H9 (cell line): Measurements from ENCODE around the gene CENPA. TPM values are rescaled to one million over a fixed set of nuclear protein-coding genes. Genes with fewer than 3 reads are reported as not detected.

Source experiments
- DNase-seq: peaks from one replicate; pipeline ENCODE4 v3.0.0-alpha.2; 2017
- H2AFZ ChIP-seq: one replicate; pipeline ENCODE4 v1.6.1; 2013; ENCODE audit warnings: mild to moderate bottlenecking, low read length, control low read depth, moderate library complexity
- H2AK5ac ChIP-seq: 2 replicates; pipeline ENCODE4 v1.6.1; 2013; ENCODE audit warnings: low read length, control low read depth, mixed read lengths; ENCODE audit not compliant: insufficient read length
- H2BK120ac ChIP-seq: one replicate; pipeline ENCODE4 v1.6.1; 2013; ENCODE audit warnings: low read depth, mild to moderate bottlenecking, low read length, control low read depth, inconsistent platforms; ENCODE audit not compliant: poor library complexity, severe bottlenecking
- H2BK12ac ChIP-seq: 2 replicates; pipeline ENCODE4 v1.6.1; 2013; ENCODE audit warnings: low read length, control low read depth, mixed read lengths, low read depth; ENCODE audit not compliant: insufficient read length
- H2BK15ac ChIP-seq: 2 replicates; pipeline ENCODE4 v1.6.1; 2013; ENCODE audit warnings: low read depth, low read length, control low read depth
- H2BK20ac ChIP-seq: one replicate; pipeline ENCODE4 v1.6.1; 2013; ENCODE audit warnings: low read depth, mild to moderate bottlenecking, low read length, control low read depth, inconsistent platforms; ENCODE audit not compliant: poor library complexity, severe bottlenecking
- H2BK5ac ChIP-seq: 2 replicates; pipeline ENCODE4 v1.6.1; 2013; ENCODE audit warnings: low read length, control low read depth, mixed read lengths; ENCODE audit not compliant: insufficient read length
- H3K14ac ChIP-seq: 2 replicates; pipeline ENCODE4 v1.6.1; 2013; ENCODE audit warnings: low read length, control low read depth; ENCODE audit not compliant: insufficient read depth
- H3K18ac ChIP-seq: 2 replicates; pipeline ENCODE4 v1.6.1; 2013; ENCODE audit warnings: low read depth, mild to moderate bottlenecking, mixed read lengths, low read length, control low read depth; ENCODE audit not compliant: insufficient read length
- H3K23ac ChIP-seq: 2 replicates; pipeline ENCODE4 v1.6.1; 2013; ENCODE audit warnings: low read length, control low read depth, mixed read lengths, low read depth; ENCODE audit not compliant: insufficient read length
- H3K23me2 ChIP-seq: 2 replicates; pipeline ENCODE4 v1.6.1; 2013; ENCODE audit warnings: low read depth, mild to moderate bottlenecking, mixed read lengths, low read length, control low read depth; ENCODE audit not compliant: insufficient read length, poor library complexity, severe bottlenecking
- H3K27ac ChIP-seq: 2 replicates; pipeline ENCODE4 v1.5.1; 2013; ENCODE audit warnings: low read length, control low read depth, mixed read lengths, low read depth; ENCODE audit not compliant: insufficient read length
- H3K27me3 ChIP-seq: 2 replicates; pipeline ENCODE4 v1.6.1; 2013; ENCODE audit warnings: low read length, control low read depth, inconsistent platforms; ENCODE audit not compliant: insufficient read depth
- H3K4ac ChIP-seq: 2 replicates; pipeline ENCODE4 v1.6.1; 2013; ENCODE audit warnings: low read depth, mild to moderate bottlenecking, control low read depth, inconsistent platforms, low read length, moderate library complexity
- H3K4me1 ChIP-seq: 2 replicates; pipeline ENCODE4 v1.6.1; 2013; ENCODE audit warnings: low read length, control low read depth, inconsistent platforms; ENCODE audit not compliant: insufficient read depth
- H3K4me2 ChIP-seq: 2 replicates; pipeline ENCODE4 v1.6.1; 2013; ENCODE audit warnings: low read length, control low read depth, mixed read lengths; ENCODE audit not compliant: insufficient read length, insufficient read depth
- H3K56ac ChIP-seq: 2 replicates; pipeline ENCODE4 v1.6.1; 2013; ENCODE audit warnings: low read depth, mild to moderate bottlenecking, mixed read lengths, low read length, control low read depth; ENCODE audit not compliant: insufficient read length
- H3K79me1 ChIP-seq: 2 replicates; pipeline ENCODE4 v1.6.1; 2013; ENCODE audit warnings: low read depth, mild to moderate bottlenecking, moderate library complexity, low read length, control low read depth, inconsistent platforms; ENCODE audit not compliant: insufficient read depth, poor library complexity, severe bottlenecking
- H3K79me2 ChIP-seq: 2 replicates; pipeline ENCODE4 v1.6.1; 2013; ENCODE audit warnings: low read length, control low read depth, inconsistent platforms; ENCODE audit not compliant: insufficient read depth
- H3K9ac ChIP-seq: 2 replicates; pipeline ENCODE4 v1.6.1; 2013; ENCODE audit warnings: low read length, control low read depth, mixed read lengths; ENCODE audit not compliant: insufficient read length; ENCODE audit errors: extremely low read depth
- H3K9me3 ChIP-seq: one replicate; pipeline ENCODE4 v1.6.1; 2013; ENCODE audit warnings: low read depth, low read length, inconsistent platforms; ENCODE audit not compliant: control insufficient read depth
- H3T11ph ChIP-seq: one replicate; pipeline ENCODE4 v1.6.1; 2013; ENCODE audit warnings: mild to moderate bottlenecking, low read length, control low read depth, inconsistent platforms
- H4K20me1 ChIP-seq: one replicate; pipeline ENCODE4 v1.6.1; 2013; ENCODE audit not compliant: control insufficient read depth, insufficient read length, insufficient read depth
- H4K5ac ChIP-seq: 2 replicates; pipeline ENCODE4 v1.6.1; 2013; ENCODE audit warnings: low read depth, mild to moderate bottlenecking, mixed read lengths, low read length, control low read depth; ENCODE audit not compliant: insufficient read length
- H4K8ac ChIP-seq: replicated peaks from 2 replicates; pipeline ENCODE4 v1.6.1; 2013; ENCODE audit warnings: low read length, control low read depth, mixed read lengths, low read depth; ENCODE audit not compliant: insufficient read length
- H4K91ac ChIP-seq: 2 replicates; pipeline ENCODE4 v1.6.1; 2013; ENCODE audit warnings: low read depth, mild to moderate bottlenecking, moderate library complexity, mixed read lengths, low read length, control low read depth; ENCODE audit not compliant: insufficient read length
- H3K27ac Mint-ChIP-seq, 3 experiments: 2 replicates in 2 of 3; 3 replicates in 1 of 3; pipeline ENCODE4 v1.8.0; 2020 to 2021; ENCODE audit warnings: mixed read lengths in 3 of 3, mild to moderate bottlenecking in 1 of 3, moderate library complexity in 1 of 3
- H3K27me3 Mint-ChIP-seq: 2 replicates; pipeline ENCODE4 v1.8.0; 2021; ENCODE audit warnings: low read depth, mild to moderate bottlenecking, moderate library complexity, mixed read lengths
- H3K36me3 Mint-ChIP-seq, 3 experiments: 2 replicates in 2 of 3; 3 replicates in 1 of 3; pipeline ENCODE4 v1.8.0; 2020 to 2021; ENCODE audit warnings: low read depth in 3 of 3, mixed read lengths in 3 of 3; ENCODE audit not compliant: insufficient read depth in 1 of 3
- H3K4me1 Mint-ChIP-seq, 2 experiments: 2 replicates each; pipeline ENCODE4 v1.8.0; 2020; ENCODE audit warnings: mixed read lengths in 2 of 2
- H3K4me3 Mint-ChIP-seq, 2 experiments: 2 replicates in 1 of 2; 3 replicates in 1 of 2; pipeline ENCODE4 v1.8.0; 2020 to 2021; ENCODE audit warnings: mild to moderate bottlenecking in 2 of 2, mixed read lengths in 2 of 2, moderate library complexity in 1 of 2
- H3K9me3 Mint-ChIP-seq, 2 experiments: 2 replicates in 1 of 2; 3 replicates in 1 of 2; pipeline ENCODE4 v1.8.0; 2020; ENCODE audit warnings: mild to moderate bottlenecking in 2 of 2, mixed read lengths in 2 of 2, moderate library complexity in 1 of 2
- WGBS: extraction: QIAGEN DNeasy Blood & Tissue Kit; methylation state at CpG from one replicate; pipeline ENCODE4 v1.1.7; 2013; ENCODE audit warnings: missing lambda C conversion rate, low lambda C conversion rate, mixed read lengths; ENCODE audit not compliant: insufficient read length; ENCODE audit errors: extremely low coverage; 5-methylcytosine and 5-hydroxymethylcytosine counted together
- total RNA-seq: library from RNA; stranded (reverse); gene quantifications from 2 replicates; pipeline ENCODE4 v1.2.1, GENCODE V29; 2021
- TF ChIP-seq, protein P1 (sequence below): fragments of 200-600 bp; sonication (generic); conservative IDR thresholded peaks from 3 replicates; pipeline ENCODE4 v1.8.0; 2021; ENCODE audit warnings: antibody characterized with exemption, mild to moderate bottlenecking

CENPA gene
- total RNA-seq, 1 experiment from 2014 or later: 19.3 TPM

DNA sequence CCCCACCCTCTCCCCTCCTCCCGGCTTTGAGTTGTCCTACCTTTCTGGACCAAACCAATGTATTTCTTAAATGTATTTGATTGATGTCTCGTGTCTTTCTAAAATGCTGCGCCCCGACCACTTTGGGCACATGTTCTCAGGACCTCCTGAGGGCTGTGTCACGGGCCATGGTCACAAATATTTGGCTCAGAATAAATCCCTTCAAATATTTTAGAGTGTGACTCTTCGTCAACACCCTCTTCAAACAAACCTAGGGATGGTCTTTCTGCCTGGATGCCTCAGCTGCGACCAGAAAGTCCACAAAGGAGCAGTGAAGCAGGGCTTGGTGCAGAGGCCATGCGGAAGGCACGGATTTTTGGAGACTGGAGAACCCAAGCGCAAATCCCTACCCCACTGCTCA, 22.8 kb upstream of the CENPA start:
- Histone ChIP-seq H3T11ph (no peak overlapping the region), H3K18ac (no peak overlapping the region), H2AFZ (no peak overlapping the region), H2BK120ac (no peak overlapping the region), H2BK20ac (no peak overlapping the region), H2AK5ac (no peak overlapping the region), H3K14ac (no peak overlapping the region), H4K5ac (no peak overlapping the region), H3K4ac (no peak overlapping the region), H3K4me1 (peaks cover 7% of the 10 kb centered on the region; the same call in 1 of the 2 replicates), H3K4me2 (no peak overlapping the region), H3K79me2 (no peaks in the 10 kb centered on the region), H2BK15ac (no peak overlapping the region), H2BK5ac (no peak overlapping the region), H4K8ac (no peak overlapping the region), H4K20me1 (no peaks in the 10 kb centered on the region), H3K9me3 (no peaks in the 10 kb centered on the region), H3K27ac (no peak overlapping the region), H2BK12ac (no peak overlapping the region), H3K56ac (no peak overlapping the region), H3K9ac (no peak overlapping the region), H3K23ac (no peak overlapping the region), H3K27me3 (no peaks in the 10 kb centered on the region), H3K79me1 (no peaks in the 10 kb centered on the region), H3K23me2 (peaks cover 4% of the 10 kb centered on the region), H4K91ac (no peak overlapping the region)
- Mint-ChIP-seq H3K4me1 (peaks cover 23% of the 10 kb centered on the region in 2 experiments), H3K4me3 (peak overlapping the region; percentile 83 to 86; a peak in 3 of 5 replicates), H3K27ac (no peak overlapping the region), H3K9me3 (no peaks in the 10 kb centered on the region; a peak in 1 of 5 replicates), H3K27me3 (peaks cover 12% of the 10 kb centered on the region), H3K36me3 (no peaks in the 10 kb centered on the region)
- no CpG with 5 or more reads among the region's 10 CpGs for WGBS
- TF ChIP-seq, protein P1, sequence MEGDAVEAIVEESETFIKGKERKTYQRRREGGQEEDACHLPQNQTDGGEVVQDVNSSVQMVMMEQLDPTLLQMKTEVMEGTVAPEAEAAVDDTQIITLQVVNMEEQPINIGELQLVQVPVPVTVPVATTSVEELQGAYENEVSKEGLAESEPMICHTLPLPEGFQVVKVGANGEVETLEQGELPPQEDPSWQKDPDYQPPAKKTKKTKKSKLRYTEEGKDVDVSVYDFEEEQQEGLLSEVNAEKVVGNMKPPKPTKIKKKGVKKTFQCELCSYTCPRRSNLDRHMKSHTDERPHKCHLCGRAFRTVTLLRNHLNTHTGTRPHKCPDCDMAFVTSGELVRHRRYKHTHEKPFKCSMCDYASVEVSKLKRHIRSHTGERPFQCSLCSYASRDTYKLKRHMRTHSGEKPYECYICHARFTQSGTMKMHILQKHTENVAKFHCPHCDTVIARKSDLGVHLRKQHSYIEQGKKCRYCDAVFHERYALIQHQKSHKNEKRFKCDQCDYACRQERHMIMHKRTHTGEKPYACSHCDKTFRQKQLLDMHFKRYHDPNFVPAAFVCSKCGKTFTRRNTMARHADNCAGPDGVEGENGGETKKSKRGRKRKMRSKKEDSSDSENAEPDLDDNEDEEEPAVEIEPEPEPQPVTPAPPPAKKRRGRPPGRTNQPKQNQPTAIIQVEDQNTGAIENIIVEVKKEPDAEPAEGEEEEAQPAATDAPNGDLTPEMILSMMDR: no peak
- DNase-seq: no peak
